WTC11 (cell line): Measurements from ENCODE around the gene POLR3G. TPM values are rescaled to one million over a fixed set of nuclear protein-coding genes. Genes with fewer than 3 reads are reported as not detected.

Experiments used
- AFF4 ChIP-seq: sonication (generic); formaldehyde crosslinking; IDR thresholded peaks from 2 replicates; pipeline ENCODE4 v1.8.1; 2023; ENCODE audit warnings: mild to moderate bottlenecking, missing genetic modification reagents, borderline replicate concordance
- ATF1 ChIP-seq: sonication (generic); formaldehyde crosslinking; IDR thresholded peaks from 2 replicates; pipeline ENCODE4 v1.8.1; 2023; ENCODE audit warnings: mild to moderate bottlenecking, moderate library complexity, missing genetic modification reagents
- EMX1 ChIP-seq: fragments of 250-450 bp; sonication (Bioruptor Pico); IDR thresholded peaks from 2 replicates; pipeline ENCODE4 v1.8.0; 2021; ENCODE audit warnings: mild to moderate bottlenecking
- GTF2I ChIP-seq: fragments of 250-450 bp; sonication (Bioruptor Pico); conservative IDR thresholded peaks from 2 replicates; pipeline ENCODE4 v1.4.0; 2021; ENCODE audit warnings: mild to moderate bottlenecking
- HMGXB4 ChIP-seq: sonication (generic); formaldehyde crosslinking; IDR thresholded peaks from 2 replicates; pipeline ENCODE4 v1.8.1; 2023; ENCODE audit warnings: mild to moderate bottlenecking, moderate library complexity, missing genetic modification reagents
- IRF1 ChIP-seq: sonication (generic); formaldehyde crosslinking; IDR thresholded peaks from 2 replicates; pipeline ENCODE4 v1.8.0; 2023; ENCODE audit warnings: missing genetic modification reagents
- IRF2 ChIP-seq: sonication (generic); formaldehyde crosslinking; IDR thresholded peaks from 2 replicates; pipeline ENCODE4 v1.8.0; 2022; ENCODE audit warnings: low read depth, missing genetic modification reagents, borderline replicate concordance
- JAZF1 ChIP-seq: fragments of 250-450 bp; sonication (Bioruptor Pico); IDR thresholded peaks from 2 replicates; pipeline ENCODE4 v1.9.0; 2021; ENCODE audit warnings: moderate library complexity, mild to moderate bottlenecking, inconsistent platforms
- MLX ChIP-seq: sonication (generic); formaldehyde crosslinking; IDR thresholded peaks from 2 replicates; pipeline ENCODE4 v1.8.1; 2023; ENCODE audit warnings: mild to moderate bottlenecking, missing genetic modification reagents, moderate library complexity
- NR1H2 ChIP-seq: sonication (generic); formaldehyde crosslinking; IDR thresholded peaks from 2 replicates; pipeline ENCODE4 v1.9.0; 2021; ENCODE audit warnings: mild to moderate bottlenecking, moderate library complexity, missing genetic modification reagents
- PREB ChIP-seq: sonication (generic); formaldehyde crosslinking; IDR thresholded peaks from 2 replicates; pipeline ENCODE4 v1.8.1; 2022; ENCODE audit warnings: mild to moderate bottlenecking, missing genetic modification reagents, moderate library complexity, borderline replicate concordance
- RELA ChIP-seq: sonication (generic); formaldehyde crosslinking; IDR thresholded peaks from 2 replicates; pipeline ENCODE4 v1.8.1; 2022; ENCODE audit warnings: missing genetic modification reagents, mild to moderate bottlenecking, borderline replicate concordance
- RORB ChIP-seq: fragments of 250-450 bp; sonication (Bioruptor Pico); IDR thresholded peaks from 2 replicates; pipeline ENCODE4 v1.9.0; 2021; ENCODE audit warnings: mild to moderate bottlenecking
- TEAD1 ChIP-seq: sonication (generic); formaldehyde crosslinking; IDR thresholded peaks from 2 replicates; pipeline ENCODE4 v1.8.0; 2022; ENCODE audit warnings: mild to moderate bottlenecking, missing genetic modification reagents
- ZMAT4 ChIP-seq: fragments of 250-450 bp; sonication (Bioruptor Pico); IDR thresholded peaks from 2 replicates; pipeline ENCODE4 v1.9.0; 2021; ENCODE audit warnings: mild to moderate bottlenecking
- ZNF138 ChIP-seq: sonication (generic); formaldehyde crosslinking; conservative IDR thresholded peaks from 2 replicates; pipeline ENCODE4 v1.8.1; 2022; ENCODE audit warnings: mild to moderate bottlenecking, moderate library complexity, missing genetic modification reagents
- ZNF263 ChIP-seq: sonication (generic); formaldehyde crosslinking; IDR thresholded peaks from 2 replicates; pipeline ENCODE4 v1.8.1; 2022; ENCODE audit warnings: low read depth, mild to moderate bottlenecking, moderate library complexity, missing genetic modification reagents
- ZNF317 ChIP-seq: sonication (generic); formaldehyde crosslinking; IDR thresholded peaks from 2 replicates; pipeline ENCODE4 v1.8.1; 2023; ENCODE audit warnings: low read depth, mild to moderate bottlenecking, moderate library complexity, missing genetic modification reagents, borderline replicate concordance
- total RNA-seq: library from RNA; stranded (reverse); gene quantifications from 3 replicates; pipeline ENCODE4 v1.2.3, GENCODE V29; 2021

POLR3G gene
- total RNA-seq, 1 experiment from 2014 or later: 95.4 TPM

- TF ChIP-seq HMGXB4 (CRISPR knock-in tag) (peak; percentile 97), ZNF138 (CRISPR knock-in tag) (0 out of 2 replicates have a peak, but pooled peaks have one; percentile 5), ZNF263 (CRISPR knock-in tag) (peak; percentile 47; the same call in 1 of the 2 replicates), ZNF317 (CRISPR knock-in tag) (0 out of 2 replicates have a peak, but pooled peaks have one; percentile 10), AFF4 (peak; percentile 54; the same call in 1 of the 2 replicates), PREB (no peak), NR1H2 (CRISPR knock-in tag) (no peak), IRF1 (CRISPR knock-in tag) (no peak), GTF2I (CRISPR knock-in tag) (no peak), ZMAT4 (CRISPR knock-in tag) (no peak), ATF1 (CRISPR knock-in tag) (peak; percentile 61), IRF2 (CRISPR knock-in tag) (no peak; the same call in 1 of the 2 replicates), TEAD1 (CRISPR knock-in tag) (peak; percentile 26; the same call in 1 of the 2 replicates), MLX (0 out of 2 replicates have a peak, but pooled peaks have one; percentile 73), RELA (no peak), RORB (no peak), EMX1 (CRISPR knock-in tag) (no peak), JAZF1 (CRISPR knock-in tag) (no peak)
- TF ChIP-seq, all 79 proteins: peak for 36
Measured at GRCh38 chr5:90474235-90475107, at the start of gene POLR3G, which contains the start of gene MBLAC2 (continued).
